ENCODE results near the gene KDM5C.

The KDM5C gene

DNA sequence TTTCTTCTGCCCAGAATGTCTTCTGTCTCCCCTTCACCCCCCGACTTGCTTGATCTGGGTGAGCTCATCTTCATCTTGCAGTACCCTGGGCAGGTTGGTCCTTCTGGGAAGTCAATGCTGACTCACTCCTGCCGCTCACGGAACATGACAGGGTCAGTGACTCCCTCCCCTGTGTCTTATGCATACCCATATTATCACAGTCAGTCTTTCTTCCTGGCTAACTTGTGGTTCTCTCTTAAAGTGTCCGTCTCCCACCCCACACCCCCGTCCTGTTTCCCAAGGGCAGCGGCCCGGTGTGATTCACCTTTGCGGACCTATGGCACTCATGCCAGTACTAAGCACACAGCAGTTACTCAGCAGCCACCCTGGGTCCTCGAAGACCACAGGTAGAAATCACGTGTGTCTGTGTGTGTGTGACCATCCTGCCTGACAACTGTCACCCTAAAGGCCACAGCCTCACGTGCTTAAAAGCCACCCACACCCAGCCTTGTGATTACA is 38.6 kb upstream of the KDM5C start:
- TF ChIP-seq, protein P1, sequence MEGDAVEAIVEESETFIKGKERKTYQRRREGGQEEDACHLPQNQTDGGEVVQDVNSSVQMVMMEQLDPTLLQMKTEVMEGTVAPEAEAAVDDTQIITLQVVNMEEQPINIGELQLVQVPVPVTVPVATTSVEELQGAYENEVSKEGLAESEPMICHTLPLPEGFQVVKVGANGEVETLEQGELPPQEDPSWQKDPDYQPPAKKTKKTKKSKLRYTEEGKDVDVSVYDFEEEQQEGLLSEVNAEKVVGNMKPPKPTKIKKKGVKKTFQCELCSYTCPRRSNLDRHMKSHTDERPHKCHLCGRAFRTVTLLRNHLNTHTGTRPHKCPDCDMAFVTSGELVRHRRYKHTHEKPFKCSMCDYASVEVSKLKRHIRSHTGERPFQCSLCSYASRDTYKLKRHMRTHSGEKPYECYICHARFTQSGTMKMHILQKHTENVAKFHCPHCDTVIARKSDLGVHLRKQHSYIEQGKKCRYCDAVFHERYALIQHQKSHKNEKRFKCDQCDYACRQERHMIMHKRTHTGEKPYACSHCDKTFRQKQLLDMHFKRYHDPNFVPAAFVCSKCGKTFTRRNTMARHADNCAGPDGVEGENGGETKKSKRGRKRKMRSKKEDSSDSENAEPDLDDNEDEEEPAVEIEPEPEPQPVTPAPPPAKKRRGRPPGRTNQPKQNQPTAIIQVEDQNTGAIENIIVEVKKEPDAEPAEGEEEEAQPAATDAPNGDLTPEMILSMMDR (IDR thresholded peaks at IDR 0.05; ENCODE audit: low read depth, low read length, missing control alignments), result no peak

DNA sequence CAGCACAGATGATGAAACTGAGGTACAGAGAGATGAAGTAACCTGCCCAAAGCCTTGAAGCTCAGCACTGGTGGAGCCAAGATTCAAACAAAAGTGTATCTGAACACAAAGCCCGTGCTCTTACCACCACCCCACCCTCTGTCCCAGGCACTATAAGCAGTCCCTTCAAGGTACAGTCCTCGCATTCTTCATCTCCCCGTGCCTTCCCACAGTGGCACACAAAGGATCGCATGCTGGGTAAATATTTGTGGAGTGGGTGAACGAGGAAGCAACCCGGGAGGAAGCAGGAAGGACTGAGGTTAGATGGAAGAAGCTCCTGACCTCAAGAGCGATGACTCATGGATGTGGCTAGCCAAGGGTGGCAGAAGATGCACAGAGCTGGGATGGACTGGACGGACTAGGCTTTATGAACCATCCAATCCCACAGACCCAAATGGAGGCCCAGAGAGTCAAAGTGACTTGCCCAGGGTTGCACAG is 37.9 kb upstream of the KDM5C start:
- in situ Hi-C loops (cut with HindIII; ENCODE audit: low sequenced_read_pairs), result no loop called here
- no peak for DNase-seq (ENCODE audit: low read depth)

More for the DNA sequence above, 38.6 kb upstream of the KDM5C start:
- H3K4me3 ChIP-seq (ENCODE audit: low read depth, low read length), result no peak overlapping the region
- DNase-seq (ENCODE audit: low read depth), result no peak
- in situ Hi-C loops (cut with HindIII; ENCODE audit: low sequenced_read_pairs), result no loop called here

DNA sequence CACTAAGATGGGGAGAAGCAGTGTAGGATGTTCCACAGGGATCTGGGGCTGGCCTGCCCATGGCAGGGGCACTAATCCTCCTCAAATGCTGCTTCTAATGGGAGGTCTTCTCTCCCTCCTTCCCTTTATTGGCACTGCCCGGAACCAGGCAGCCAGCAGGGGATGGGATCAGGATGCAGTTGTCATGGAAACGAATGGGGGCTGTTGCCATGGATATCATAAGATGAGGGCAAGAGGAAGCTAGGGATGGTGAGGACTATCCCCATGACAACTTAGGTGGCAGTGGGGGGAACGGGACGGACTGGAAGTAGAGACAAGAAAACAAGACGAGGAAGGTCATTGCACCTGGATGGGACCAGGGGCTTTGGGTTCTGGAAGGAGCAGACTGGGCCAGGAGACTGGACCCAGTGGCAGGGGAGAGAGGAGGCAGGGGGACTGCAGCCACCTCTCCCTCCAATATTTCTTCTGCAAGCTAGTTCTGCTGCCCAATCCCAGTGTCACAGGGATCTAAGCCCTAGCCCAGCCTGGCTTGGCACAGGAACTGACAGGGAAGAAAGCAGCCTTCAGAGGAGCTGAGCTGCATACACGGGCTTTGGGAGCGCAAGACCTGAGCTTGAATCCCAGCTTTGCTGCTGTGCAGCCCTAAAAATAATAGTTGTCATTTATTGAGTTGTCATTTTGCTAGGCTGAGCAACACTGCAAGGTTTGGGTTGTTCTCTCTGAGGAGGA is 37.3 kb upstream of the KDM5C start:
- H3K4me3 ChIP-seq (ENCODE audit: low read depth, low read length), result no peak overlapping the region
- in situ Hi-C loops (cut with HindIII; ENCODE audit: low sequenced_read_pairs), result no loop called here

More for the DNA sequence above, 37.9 kb upstream of the KDM5C start:
- no peak overlapping the region for H3K4me3 ChIP-seq (ENCODE audit: low read depth, low read length)
- TF ChIP-seq, protein P1 (IDR thresholded peaks at IDR 0.05; ENCODE audit: low read depth, low read length, missing control alignments), result no peak

DNA sequence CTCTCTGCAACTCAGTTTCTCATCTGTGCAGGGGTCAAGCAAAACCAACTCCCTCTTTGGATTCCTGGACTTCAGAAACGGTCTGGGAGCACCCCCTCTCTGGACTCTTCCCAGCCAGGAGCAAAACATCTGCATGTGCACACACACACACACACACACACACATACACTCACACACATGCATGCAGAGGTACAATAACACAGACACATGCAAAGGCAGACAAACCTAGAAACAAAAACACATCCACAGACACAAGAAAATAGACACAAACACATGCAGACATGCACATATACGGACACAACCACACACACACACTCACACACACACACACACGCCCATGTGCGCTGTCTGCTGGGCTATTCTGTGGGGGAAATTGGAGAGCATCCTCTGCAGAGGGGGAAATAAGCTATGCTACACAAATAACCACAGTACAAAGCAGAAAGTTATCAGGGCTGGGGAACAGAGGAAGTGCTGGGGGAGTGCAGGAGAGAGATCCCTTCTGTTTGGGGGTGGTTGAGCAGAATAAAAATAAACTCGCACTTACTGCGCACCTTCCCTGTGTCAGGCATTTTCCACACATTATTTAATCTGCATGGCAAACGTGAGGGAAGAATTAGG is 36.5 kb upstream of the KDM5C start:
- TF ChIP-seq, protein P1 (IDR thresholded peaks at IDR 0.05; ENCODE audit: low read depth, low read length, missing control alignments), result no peak
- no peak for DNase-seq (ENCODE audit: low read depth)
- in situ Hi-C loops (cut with HindIII; ENCODE audit: low sequenced_read_pairs), result no loop called here
- H3K4me3 ChIP-seq (ENCODE audit: low read depth, low read length), result no peak overlapping the region

More for the DNA sequence above, 37.3 kb upstream of the KDM5C start:
- TF ChIP-seq, protein P1 (IDR thresholded peaks at IDR 0.05; ENCODE audit: low read depth, low read length, missing control alignments), result no peak
- no peak for DNase-seq (ENCODE audit: low read depth)

DNA sequence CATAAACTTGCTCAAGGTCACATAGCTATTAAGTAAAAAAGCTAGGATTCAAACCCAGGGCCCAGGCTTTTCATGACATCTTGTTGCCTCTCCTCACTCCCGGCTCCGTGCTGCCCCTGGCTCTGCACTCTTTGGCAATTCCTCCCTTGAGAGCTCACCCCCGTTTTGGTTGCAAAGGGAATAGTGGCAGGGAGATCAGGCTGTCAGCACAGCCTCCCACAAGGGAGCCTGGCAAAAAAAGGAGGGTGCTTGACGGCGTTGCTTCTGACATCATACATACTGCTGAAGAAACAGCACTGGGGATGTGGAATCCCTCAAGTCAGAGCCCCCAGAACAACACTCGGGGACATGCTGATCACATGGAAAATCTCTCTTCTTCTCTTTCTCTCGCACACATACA is 35.8 kb upstream of the KDM5C start:
- DNase-seq (ENCODE audit: low read depth), result no peak
- in situ Hi-C loops (cut with HindIII; ENCODE audit: low sequenced_read_pairs), result no loop called here
- TF ChIP-seq, protein P1 (IDR thresholded peaks at IDR 0.05; ENCODE audit: low read depth, low read length, missing control alignments), result no peak
- H3K4me3 ChIP-seq (ENCODE audit: low read depth, low read length), result no peak overlapping the region

DNA sequence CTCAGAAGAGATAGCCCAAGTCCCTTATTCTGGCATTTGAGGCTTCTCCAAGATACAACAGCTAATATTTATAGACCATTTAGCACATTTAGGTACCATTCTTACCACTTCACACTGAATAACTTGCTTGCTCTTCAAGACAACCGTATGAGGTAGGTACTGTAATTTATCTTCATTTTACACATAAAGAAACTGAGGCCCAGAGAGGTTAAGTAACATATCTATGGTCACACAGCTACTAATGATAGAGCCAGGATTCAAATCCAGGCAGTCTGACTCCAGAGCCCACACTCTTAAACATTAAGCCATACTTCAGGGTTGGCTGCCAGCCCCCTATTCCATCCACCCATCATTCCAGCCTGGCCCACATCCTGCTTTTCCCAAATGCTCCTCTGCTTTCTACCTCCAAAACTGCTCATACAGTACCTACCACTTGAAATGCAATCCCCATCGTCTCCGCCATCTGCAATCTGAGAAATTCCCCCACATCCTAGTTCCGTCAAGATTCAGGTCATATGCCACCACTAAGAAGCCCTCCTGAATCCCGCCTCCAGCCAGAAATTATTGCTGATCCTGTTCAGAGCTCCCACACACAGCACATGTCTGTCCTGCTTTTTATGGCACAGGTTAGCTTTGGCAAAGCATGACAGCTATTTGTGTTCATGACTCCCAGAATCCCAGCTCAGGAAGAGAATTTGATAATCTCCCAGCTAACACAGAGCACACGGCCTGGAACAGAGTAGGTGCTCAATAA is 32.8 kb upstream of the KDM5C start:
- H3K4me3 ChIP-seq (ENCODE audit: low read depth, low read length), result no peak overlapping the region
- in situ Hi-C loops (cut with HindIII; ENCODE audit: low sequenced_read_pairs), result no loop called here
- DNase-seq (ENCODE audit: low read depth), result no peak
- TF ChIP-seq, protein P1 (IDR thresholded peaks at IDR 0.05; ENCODE audit: low read depth, low read length, missing control alignments), result no peak

All from astrocyte of the cerebellum (primary cell).